NOMO-1 treated with DMSO at 0.1 percent for 48 hours (cell line): ENCODE results near the gene IMP3.

Experiments
- DNase-seq: peaks from one replicate; lab custom pipeline; 2025; ENCODE audit not compliant: unreplicated experiment; lab: John Stamatoyannopoulos, UW

Gene IMP3

DNA sequence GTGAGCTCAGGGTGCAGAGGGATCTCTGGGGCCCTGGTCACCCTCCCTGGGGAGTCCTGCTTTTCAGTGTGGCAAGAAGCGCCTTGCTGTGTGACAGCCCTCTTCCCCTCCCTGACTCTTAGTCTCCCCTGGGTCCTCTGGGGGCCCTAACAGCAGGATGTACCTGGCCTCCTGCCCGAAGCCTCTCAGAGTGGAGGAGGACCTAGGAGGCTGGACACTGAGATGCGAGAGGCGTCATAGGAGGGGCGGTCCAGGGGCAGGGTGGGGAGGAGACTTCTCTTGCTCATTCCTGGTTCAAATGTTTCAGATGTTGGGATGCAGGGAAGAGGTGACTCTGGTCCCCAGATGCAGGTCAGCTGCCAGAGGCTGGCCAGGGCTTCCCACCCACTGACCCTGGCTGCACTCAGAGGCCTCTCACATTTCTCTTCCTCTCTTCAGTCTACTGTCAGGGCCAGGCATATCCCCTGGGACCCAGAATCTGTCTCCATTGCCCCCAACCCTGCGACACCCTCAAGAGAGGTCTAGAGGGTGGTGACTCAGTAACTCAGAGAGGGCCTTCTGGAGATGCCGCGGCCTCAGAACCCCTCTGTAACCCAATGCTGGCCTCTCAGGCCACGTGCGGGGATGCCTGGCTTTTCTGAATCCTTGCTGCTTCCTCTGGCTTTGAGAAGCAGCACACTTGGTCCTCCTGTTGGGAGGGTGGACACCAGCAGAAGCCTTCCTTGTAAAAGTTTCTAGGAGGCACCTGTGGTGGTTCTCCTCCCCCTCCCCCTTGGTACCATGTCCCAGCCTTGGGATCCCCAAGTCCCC is 33.6 kb upstream of the IMP3 start:
- no peak for DNase-seq

GRCh38 chr15:75672646-75673425 is 32.8 kb upstream of the IMP3 start:
- no peak for DNase-seq

DNA sequence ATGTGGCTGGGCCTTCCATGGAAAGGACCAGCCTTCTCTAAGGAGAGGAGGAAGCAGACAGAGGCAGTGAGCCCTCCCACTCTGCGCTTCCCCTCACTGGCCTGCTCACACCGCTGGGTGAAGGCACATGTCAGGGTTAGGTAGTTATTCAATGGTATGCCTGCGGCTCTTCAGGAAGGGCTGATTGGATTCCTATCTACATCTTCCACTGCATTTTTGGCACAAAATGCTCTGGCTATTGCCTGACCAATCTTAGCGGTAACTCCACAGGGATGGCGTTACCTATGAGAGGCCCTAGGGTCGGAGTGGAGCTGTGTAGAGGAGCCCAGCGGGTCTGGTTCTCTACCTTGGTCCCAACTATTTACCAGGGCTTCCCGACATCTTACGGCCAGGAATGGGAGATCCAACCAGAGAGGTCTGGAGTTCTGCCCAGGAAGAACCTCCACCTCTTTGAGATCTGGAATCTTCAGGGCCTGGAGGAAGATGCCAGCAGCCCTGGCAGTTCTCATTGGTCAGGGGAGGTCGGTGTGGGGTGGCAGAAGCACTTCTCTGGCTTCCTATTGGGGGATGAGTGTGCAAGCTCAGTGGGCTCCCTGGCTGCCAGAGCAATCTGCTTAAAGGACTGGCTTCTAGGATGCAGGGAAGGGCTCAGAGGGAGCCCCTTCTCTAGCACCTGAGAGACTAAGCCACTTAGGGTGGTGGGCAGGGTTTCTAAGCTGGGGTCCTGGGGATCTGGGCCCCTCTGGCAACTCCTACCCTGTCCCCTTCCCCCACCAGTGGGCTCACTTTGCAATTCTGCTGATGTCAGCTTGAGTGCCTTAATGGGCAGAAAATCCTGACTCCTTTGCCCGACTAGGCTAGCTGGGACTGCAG is 31.9 kb upstream of the IMP3 start:
- DNase-seq, result no peak

GRCh38 chr15:75669879-75670212 is 29.8 kb upstream of the IMP3 start:
- no peak for DNase-seq

- DNase-seq, result no peak
Observed at GRCh38 chr15:75669191-75669878, 29.3 kb upstream of the IMP3 start.

DNA sequence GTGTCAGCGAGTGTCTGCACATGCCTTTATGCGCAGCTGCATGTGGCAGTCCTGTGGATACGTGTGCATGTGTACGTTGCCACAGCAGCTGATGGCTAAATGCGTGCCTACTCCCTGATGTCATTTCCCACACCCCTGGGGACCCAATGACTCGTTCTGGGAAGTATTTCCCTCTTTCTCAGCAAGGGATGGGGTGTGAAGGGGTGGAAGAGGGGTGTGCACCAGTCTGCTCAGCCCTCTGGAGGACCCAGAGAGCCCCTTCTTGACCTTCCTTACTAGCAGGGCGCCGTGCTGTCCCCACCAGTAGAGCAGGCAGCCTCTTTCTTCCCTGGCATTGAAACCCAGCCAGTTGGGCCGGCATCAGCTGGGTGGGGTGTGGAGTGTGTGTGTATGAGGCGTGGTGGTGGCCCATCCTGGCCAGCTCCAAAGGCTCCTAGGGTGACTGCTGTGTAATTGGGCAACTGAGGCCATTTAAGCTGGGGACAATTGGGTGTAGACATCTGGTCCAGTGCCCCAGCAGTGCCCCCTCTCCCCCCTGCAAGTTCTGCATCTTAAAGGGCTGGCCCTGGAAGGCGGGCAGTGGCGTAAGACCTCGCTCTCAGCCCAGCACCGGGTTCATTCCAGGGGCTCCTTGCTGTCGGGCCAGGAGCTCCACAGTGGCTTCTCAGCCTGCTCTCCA is 26.9 kb upstream of the IMP3 start:
- no peak for DNase-seq

GRCh38 chr15:75663931-75664421 is 24.0 kb upstream of the IMP3 start:
- no peak for DNase-seq

- no peak for DNase-seq
Observed at GRCh38 chr15:75662823-75663519, 22.9 kb upstream of the IMP3 start.

DNA sequence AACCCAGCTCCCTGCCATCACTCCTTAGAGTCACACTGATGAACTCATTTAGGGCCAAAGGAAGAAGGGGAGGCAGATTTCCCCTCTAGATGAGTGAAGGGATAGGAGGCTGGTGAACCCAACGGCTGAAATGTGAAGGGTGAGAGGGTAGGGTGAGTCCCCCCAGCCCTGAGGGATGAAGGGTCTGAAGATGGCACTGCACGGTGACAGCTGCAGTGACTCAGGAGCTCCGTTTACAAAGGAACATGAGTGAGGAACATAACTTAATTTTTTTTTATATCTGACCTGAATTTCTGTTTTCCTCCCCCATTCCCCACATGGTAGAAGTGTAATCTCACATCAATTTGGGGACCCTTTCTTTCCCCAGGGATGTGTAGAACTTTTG is 21.7 kb upstream of the IMP3 start:
- no peak for DNase-seq

GRCh38 chr15:75661100-75661755 is 21.2 kb upstream of the IMP3 start:
- no peak for DNase-seq

DNA sequence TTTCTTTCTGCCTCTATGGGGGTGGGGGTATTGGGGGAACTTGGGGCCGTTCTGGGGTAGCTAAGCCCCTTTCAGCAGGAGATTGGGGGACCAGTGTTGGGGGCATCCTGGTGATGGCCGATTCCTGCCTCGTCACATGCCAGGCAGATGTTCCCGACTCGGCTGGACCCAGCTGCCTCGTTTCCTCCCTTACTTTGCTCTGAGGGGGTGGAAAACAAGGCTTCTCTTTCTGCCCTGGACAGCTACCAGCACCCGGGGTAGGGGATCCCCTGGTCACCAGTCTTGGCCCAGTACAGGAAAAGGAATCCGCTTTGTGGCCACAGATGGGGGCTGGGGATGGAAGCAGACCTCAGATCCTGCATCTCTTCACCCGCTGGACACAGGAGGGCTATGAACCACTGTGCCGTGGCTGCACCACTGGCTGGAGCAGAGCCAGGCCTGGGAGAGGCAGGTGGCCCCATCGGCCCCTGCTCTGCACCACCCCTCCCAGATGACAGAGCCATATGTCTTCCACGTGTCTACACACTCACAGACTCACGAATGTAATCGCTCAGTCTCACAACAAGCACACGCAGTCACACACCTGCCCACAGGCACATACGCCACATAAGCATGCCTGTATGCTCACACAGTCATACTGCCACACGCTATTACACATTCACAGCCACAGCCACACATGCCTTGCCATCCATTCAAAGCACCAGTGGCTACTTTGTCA is 20.1 kb upstream of the IMP3 start:
- no peak for DNase-seq

DNA sequence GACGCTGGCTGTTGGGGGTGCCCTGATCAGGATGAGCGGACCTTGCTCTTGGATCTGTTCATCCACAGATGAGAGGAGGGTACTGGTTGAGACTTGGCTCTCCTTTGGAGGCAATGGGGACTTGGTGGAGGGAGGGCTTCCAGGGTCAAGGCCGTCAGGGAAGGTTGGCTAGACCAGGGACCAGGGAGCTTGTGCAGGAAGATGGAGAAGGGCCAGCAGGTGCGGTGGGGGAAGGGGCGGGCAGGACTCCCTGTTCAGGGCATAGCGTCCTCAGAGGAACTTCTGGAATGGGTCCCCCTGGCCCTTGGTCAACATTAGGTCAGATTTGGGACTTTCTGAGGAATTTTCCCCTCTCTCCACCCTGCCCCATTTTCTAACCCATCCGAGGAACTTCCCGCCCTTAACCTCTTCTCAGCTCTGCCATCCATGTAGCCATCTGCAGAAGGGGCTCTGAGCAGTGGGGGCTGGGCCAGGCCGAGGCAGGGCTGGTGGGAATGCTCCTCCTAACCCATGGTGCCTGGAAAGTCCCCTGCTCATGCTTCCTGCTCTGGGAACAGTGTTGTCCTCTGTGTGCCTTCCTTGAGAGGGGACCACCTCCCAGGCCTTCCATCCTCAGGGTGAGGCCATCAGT is 19.2 kb upstream of the IMP3 start:
- DNase-seq, result no peak

- DNase-seq, result no peak
Observed at GRCh38 chr15:75656813-75657212, 16.8 kb upstream of the IMP3 start.

DNA sequence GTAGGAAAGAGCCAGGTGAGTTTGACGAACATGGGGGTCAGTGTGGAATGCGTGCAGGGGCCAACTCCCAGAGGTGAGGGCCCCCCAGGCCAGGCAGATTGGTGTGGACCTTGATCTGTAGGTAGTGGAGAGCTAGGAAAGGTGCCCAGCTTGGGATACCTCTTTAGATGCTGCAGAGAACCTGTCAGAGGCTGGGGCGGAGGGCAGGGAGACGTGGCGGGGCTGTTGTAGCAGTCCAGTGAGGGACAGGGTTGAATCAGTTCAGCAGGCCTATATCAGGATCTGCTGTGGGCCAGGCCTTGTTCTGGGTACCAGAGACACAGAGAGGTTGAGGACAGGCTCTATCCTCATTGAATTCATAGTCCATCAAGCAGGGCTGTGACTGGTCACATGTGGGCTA is 16.3 kb upstream of the IMP3 start:
- DNase-seq, result no peak

GRCh38 chr15:75655931-75656330 is 15.9 kb upstream of the IMP3 start:
- no peak for DNase-seq

- no peak for DNase-seq
Observed at GRCh38 chr15:75654201-75654907, 14.3 kb upstream of the IMP3 start.

DNA sequence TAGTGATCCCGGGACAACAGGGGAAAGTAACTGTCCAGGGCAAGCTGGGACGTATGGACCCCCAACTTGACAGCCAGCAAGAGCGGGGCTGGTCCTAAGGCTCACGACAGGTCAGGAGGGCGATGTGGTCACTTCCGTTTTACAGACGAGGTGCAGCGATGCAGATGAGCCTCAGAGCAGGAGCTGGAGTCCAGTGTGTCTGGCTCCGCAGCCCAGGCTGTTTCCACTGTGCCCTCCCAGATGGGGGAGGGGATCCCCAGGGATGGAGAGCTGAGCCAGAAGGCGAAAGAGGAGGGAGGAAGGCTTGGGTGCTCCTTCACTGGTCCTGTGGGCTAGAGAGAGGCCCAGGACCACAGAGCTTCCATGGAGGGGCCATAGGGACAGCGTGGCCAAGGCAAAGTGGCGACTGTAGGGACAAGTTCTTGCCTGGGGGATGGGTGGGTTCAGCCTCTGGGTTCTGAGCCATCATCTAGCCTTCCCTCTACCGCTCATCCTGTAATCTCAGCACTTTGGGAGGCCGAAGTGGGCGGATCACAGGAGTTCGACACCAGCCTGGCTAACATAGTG is 13.4 kb upstream of the IMP3 start:
- DNase-seq, result no peak
